HG03103 (cell line): Measurements from ENCODE around the gene TENM4.

Experiments
- ATAC-seq: cut with Tn5 transposase; IDR thresholded peaks from one replicate; pipeline ENCODE4 v1.9.1; 2021; ENCODE audit warnings: low read depth; ENCODE audit not compliant: unreplicated experiment

Gene TENM4

DNA sequence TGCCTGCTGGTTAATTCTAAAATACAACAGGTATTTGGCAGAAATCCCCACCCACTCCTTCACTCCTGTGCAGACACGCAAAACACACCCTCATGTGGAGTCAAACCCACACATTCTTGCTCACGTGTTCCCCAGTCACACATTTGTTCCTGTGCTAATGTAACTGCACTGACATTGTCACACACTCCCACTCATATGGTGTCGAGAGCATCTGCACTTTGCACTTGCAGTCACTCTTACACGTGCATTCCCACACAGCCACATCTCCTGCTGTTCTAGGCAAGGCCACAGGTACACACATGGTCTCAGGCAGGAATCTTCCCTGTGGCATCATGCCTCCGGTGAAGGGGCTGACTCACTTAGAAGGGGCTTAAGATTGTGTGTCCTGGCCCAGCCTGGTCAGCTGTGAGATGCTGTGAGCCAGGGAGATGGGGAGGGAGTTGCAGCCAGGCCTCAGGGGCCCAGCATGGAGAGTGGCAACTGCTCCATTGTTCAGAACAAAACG, 395.0 kb downstream of the TENM4 start:
- ATAC-seq: no peak

DNA sequence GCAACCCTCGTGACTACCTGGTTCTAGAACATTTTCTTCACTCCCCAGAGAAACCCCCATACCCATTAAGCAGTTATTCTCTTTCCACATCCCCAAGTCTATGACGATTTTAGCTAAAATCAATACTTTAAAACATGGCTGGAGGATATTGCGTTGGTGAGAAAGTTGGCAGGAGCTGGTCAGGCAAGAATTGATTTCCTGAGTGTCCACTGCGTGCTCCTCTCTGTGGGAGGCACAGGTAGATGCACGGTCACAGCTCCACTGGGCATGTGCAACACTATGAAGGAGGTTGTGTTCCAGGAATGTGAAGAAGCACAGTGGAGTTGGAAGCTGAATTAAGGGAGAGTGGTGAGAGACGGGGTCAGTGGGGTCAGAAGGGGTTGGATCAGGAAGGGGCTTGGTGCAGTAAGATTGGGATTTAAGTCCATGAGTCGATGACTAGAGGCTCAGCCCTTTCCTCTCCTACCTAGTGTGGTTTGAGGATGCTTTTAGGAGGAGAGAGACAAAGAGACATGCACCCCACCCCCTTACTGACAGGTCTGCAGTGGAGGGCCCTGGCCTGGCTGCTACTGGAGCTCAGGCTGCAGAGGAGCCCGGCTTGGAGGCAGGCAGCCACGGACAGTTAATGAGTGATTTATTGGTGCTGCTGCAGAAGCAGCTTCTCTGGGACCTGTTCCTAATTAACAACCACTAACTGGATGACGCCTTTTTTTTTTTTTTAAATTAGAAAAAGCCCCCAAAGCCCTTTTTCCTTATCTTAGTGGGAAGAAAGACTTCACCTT, 395.6 kb downstream of the TENM4 start:
- no peak for ATAC-seq

DNA sequence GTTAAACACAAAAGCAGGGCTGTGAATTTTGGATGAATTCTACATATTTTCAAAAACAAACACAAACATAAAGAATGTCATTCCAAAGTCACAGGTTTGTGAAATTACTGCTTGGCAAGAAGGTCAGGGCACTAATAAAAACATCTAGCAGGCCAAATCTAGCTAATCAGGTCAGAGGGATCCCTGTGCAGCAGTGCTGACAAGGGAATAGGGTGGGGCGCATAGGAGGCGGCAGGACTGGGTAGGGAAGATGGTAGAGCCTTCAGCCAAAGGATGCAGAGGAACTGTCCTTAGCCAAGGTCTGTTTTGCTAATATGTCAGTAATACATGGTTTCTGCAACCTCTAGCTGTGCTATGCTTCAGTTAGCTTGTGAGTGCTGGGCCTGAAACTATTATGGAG, 396.6 kb downstream of the TENM4 start:
- ATAC-seq: no peak

DNA sequence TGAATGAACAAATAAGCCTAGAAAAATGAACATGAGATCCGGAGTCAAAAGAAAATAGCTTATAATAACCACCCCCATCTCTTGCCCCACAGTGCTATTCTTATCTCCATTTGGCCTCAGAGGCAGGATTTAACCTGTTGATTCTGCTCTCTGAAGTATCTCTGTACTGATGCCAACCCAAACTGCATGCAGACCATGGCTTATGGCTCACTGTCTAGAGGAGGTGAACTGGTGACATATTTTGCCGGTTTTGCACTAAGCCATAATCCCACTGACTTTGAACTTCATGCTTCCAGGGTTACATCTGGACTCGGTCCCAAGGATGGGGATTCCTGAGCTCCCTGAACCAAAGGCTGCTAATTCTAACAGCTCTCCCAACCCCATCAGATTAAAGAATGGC, 397.1 kb downstream of the TENM4 start:
- ATAC-seq: no peak

DNA sequence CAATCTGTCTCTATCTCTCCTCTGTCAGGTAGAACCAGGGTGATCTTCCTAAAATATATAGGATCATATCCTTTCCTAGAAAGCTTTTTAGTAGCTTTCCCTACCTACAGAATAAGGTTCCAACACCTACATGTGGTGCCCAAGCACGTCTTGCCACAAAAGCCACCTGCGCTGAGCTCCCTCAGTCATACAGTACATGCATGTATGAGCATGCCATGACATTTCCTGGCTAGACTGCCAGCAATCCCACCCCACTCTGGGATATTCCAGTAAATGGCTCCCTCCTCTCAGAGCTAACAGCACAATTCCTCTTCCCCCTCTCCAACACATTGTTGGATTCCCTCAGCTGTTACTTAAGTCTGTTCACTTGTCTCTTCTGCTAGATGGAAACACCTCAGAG, 398.0 kb downstream of the TENM4 start:
- ATAC-seq: no peak

GRCh38 chr11:79040348-79040747, 400.5 kb downstream of the TENM4 start:
- ATAC-seq: no peak

DNA sequence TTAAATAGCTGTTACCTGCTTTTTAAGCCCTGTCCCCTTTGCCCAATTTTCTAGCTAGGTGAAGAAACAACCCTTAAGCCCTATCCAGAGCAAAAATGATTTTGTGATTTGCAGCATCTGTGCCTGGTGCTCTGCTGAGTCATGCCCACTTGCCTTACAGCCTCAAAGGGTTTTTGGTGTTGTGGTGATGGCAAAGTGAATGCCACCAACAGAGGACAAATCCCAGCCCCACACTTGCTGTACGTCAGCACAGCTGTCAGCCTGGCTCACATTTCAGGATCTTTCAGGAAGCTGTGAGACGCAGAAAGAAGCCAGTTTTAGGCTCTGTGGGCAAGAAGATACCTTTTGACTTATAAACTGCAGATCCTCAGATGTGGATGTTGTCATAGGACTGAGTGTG, 401.7 kb downstream of the TENM4 start:
- ATAC-seq: no peak

DNA sequence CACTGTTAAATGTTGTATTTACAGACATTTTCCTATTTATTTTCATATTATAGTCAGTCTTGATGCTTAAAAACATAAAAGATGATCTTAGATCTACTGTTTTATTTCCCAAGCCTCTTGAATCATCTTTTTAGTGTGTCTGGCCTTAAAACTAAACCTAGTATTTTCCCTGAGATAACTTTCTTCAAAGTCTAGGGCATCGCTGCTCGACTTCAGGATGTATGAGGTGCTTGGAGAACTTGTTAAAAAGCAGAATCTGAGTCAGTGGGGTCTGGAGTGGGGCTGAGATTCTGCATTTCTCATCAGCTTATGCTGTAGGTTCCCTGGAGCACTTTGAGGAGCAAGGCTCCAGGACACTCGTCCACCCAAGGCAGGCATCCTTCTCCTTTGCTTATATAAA, 404.9 kb downstream of the TENM4 start:
- no peak for ATAC-seq

GRCh38 chr11:79033833-79034232, 407.0 kb downstream of the TENM4 start:
- ATAC-seq: no peak

DNA sequence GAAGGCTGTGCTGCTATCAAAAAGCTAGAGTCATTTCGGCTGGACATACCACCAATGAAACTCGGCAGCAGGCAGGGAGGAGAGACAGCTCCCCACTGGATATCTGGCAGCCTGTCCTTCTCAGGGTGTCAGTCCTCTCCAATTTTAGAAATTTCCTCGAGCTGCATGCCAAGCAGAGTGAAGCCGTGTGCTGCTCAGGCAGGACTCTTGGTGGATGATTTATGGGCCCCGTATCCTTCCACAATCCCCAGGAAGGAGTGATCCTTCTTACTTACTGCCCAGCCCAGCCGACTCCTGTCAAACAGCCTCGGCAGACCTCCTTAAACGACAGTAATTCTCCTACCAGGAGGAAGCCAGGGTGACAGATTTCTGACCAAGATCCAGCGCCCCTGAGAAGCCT, 410.4 kb downstream of the TENM4 start:
- no peak for ATAC-seq

DNA sequence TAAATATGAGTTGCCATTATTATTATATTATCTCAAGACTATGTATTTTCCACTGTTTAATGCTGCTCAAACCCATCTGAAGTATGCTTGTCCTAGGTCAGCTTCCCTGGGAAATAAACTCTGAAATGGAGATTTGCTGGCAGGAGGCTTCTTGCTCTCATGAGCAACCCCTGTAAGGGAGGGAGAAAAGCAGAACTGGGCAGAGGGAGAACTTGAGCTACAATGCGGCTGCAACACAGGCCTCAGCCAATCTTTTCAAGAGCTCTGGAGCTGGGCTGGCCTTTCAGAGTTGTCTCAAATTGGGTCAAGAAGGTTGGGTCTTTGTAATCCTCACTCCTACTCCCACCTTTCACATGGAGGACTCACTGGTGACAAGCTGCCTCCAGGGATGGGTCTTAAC, 412.6 kb downstream of the TENM4 start:
- no peak for ATAC-seq

DNA sequence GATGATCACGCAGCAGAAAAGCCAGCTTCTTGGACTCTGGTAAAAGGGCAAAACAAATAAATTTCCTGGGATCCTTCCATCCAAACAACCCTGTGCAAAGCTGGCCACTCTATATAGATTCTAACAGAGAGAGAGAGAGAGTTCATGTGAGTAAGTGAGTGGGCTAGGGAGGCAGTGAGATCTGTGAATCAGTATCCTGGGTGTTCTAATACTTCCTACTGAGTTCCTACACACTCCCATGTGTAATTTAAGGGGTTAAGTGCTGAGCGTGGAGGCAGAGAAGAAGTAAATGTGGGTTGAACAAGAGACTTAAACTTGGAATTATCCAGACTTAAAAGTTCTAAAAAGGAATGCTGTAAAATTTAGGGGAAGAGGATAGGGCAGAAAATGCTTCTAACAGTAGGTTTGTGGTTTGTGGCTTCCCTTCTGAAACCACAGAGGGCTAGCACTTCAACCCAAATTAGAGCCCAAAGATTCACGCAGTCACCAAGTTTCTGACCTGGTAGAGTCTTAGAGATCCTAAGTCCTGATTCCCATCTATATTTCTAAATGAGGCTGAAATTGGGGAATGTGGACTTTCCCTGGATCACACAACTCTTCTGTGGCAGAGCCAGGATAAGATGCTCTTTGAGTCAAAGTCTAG, 413.9 kb downstream of the TENM4 start:
- peak; percentile 76 for ATAC-seq

DNA sequence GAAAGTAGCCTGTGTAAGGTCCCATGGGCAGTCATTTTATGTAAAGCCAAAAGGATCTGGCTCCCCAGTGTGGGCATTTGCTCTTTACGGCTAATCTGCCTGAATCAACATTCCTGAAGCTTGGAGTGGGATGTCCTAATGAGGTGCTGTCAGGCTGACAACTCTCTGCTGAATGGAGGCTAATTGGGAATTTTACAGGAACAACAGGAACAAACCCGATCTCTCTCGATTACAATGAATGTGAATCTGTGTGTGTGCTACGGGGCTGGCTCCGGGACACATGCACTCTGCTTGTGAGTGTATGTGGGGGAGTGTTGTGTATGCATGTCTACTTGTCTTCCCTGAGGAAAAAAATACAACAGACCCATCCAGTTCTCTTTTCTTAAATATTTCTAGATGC, 415.2 kb downstream of the TENM4 start:
- no peak for ATAC-seq

GRCh38 chr11:79025097-79025496, 415.7 kb downstream of the TENM4 start:
- ATAC-seq: no peak

GRCh38 chr11:79022265-79022664, 418.6 kb downstream of the TENM4 start:
- ATAC-seq: no peak

DNA sequence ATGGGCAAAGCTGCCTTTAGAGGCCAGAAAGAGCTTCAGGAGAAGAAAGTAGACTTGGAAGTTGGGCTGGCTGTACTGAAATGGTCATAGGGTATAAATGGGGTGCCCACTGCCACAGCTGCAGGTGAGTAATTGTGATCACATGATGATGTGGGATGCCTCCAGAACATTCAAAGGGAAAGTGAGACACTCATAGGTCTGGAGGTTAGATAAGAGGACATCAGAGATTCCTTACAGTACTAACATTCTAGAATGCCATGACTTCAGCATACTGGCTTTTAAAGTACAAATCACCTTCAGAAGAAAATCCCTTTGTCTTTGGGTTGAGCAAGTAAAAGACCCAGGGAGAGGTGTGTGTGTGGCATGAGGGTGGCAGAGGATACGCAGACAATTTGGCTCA, 419.2 kb downstream of the TENM4 start:
- ATAC-seq: no peak

GRCh38 chr11:79019975-79020374, 420.9 kb downstream of the TENM4 start:
- ATAC-seq: no peak

GRCh38 chr11:79019277-79019676, 421.6 kb downstream of the TENM4 start:
- no peak for ATAC-seq

DNA sequence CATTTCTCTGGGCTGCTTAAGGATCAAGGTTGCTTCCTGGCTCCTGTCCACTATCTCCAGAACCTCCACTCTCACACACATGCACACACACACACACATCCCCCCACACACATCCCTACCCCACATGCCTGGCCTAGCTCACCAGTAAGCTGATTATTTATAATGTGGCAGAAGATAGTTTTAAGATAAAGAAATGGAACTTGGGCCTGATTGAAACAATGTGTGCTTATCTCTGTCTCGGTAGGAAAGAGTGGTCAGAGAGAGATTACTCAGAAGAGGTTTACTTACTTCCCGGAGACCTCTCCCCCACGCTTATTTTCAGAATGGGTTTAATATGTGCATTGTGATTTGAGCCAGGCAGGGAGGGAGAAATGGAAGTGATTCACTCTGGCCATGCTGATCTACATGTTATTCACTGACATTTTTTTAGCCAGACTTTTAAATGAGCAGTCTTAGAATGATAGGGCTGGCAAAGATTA, 422.4 kb downstream of the TENM4 start:
- ATAC-seq: no peak

DNA sequence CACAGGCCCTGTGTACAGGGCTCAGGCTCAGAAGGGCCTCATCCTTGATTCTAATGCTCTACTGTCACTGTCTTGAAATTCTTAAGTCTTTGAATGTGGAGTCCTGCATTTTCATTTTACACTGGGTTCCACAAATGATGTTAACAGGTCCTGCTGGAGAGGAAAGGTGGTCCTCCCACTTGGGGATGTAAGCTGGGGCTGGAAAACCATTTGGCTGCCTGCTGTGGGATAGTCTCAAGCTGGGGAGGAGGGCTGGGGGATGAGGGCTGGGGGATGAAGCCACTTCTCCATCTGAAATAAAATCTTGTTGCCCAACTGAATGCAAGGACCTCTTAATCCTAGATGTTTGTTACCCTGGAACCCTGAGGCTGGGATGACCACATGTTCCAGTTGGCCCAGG, 423.0 kb downstream of the TENM4 start:
- ATAC-seq: no peak

DNA sequence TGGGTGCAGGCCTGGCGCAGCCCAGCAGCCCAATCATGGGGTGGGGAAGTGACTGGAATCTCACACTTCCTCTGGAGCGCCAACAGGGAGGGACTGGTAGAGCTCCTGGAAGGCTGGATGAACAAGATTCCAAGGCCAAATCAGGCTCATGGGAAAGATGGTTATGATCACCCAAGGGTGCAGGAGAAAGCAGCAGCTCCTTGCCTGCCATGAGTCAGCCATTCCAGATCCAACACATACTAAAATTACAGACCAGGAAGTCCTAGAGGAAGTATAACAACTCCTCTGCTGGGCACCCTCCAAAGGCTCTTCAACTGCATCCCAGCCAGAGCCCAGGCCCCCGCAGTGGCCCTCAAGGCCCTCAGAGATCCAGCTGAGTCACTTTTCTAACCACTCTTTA, 427.3 kb downstream of the TENM4 start:
- no peak for ATAC-seq

GRCh38 chr11:79011357-79011756, 429.5 kb downstream of the TENM4 start:
- ATAC-seq: no peak
